Fibroblast of pulmonary artery (primary cell): ENCODE results near the gene ZNF227.

Experiments
- DNase-seq: peaks from one replicate; pipeline ENCODE4 v3.0.0-alpha.2; 2010; ENCODE audit warnings: low read depth
- H3K4me3 ChIP-seq: replicated peaks from 2 replicates; pipeline ENCODE4 v1.5.1; 2011; ENCODE audit warnings: low read depth, mild to moderate bottlenecking, control low read depth, low read length, moderate library complexity
- CTCF ChIP-seq: IDR thresholded peaks from 2 replicates; pipeline ENCODE4 v1.5.1; 2011; ENCODE audit warnings: mild to moderate bottlenecking, control low read depth, low read length, inconsistent platforms; ENCODE audit errors: missing control alignments

The ZNF227 gene

GRCh38 chr19:44254496-44254895 is 42.2 kb downstream of the ZNF227 start:
- no peak overlapping the region for H3K4me3 ChIP-seq
- DNase-seq = no peak
- TF ChIP-seq CTCF = no peak

- H3K4me3 ChIP-seq = no peak overlapping the region
- DNase-seq = no peak
- no peak for TF ChIP-seq CTCF
Observed at GRCh38 chr19:44255705-44256411, 43.5 kb downstream of the ZNF227 start.

- no peak for TF ChIP-seq CTCF
- DNase-seq = no peak
- H3K4me3 ChIP-seq = no peak overlapping the region
Observed at GRCh38 chr19:44258136-44258535, 45.8 kb downstream of the ZNF227 start.

- TF ChIP-seq CTCF = no peak
- no peak for DNase-seq
- no peak overlapping the region for H3K4me3 ChIP-seq
Observed at GRCh38 chr19:44258835-44259413, 46.6 kb downstream of the ZNF227 start.

GRCh38 chr19:44260343-44260681 is 48.0 kb downstream of the ZNF227 start:
- peak overlapping the region; percentile 60 for H3K4me3 ChIP-seq
- no peak for TF ChIP-seq CTCF
- no peak for DNase-seq

- TF ChIP-seq CTCF = no peak
- H3K4me3 ChIP-seq = no peak overlapping the region
- DNase-seq = no peak
Observed at GRCh38 chr19:44260695-44261446, 48.5 kb downstream of the ZNF227 start.
